ENCODE measurements around the gene GHRHR. TPM values are rescaled to one million over a fixed set of nuclear protein-coding genes. Genes with fewer than 3 reads are reported as not detected.

GHRHR gene
- total RNA-seq, 2 donors from 2014 or later = not detected

- intact Hi-C loops (cut with DNase I) = no loop called here
- no peak for ATAC-seq
- no peak for DNase-seq
Observed at GRCh38 chr7:30954914-30955313, 8.8 kb upstream of the GHRHR start.

DNA sequence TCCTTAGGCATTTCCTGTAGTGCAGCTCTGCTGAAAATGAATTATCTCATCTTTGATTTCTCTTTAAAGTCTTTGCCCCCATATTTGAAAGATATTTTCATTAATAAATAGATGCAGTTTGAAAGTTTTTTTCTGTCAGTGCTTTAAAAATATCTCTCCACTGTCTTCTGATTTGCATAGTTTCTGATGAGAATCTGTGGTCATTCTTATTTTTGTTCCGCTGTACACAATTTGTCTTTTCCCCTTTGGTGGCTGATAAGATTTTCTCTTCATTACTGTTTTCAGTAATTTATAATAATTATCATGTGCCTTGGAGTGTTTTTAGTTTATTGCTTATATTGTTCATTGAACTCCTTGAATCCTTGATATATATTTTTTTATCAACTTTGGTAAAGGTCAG lies 7.0 kb upstream of the GHRHR start:
- intact Hi-C loops (cut with DNase I) = no loop called here
- ATAC-seq (no peak), DNase-seq (no peak)

DNA sequence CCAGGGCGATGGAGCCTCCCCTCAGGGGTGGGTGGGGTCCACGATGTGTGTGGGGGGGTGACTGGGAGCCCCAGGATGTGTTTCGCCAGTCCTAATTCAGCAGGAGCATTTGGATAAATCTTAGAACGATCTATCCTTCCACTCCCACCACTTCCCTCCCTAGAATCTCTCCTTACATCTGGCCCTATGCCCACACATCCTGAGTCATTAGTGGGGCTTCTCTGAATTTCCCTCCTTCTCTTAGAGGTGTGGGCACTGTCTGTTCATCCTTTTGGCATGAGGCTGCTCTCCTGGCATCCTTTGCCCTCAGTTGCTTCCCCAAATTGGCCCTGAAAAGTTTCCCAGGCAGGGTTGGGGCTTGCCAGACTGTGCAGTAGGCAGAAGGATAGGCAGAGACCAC lies 1.6 kb downstream of the GHRHR start:
- ATAC-seq (peak in 1 of 2 donors; percentile 76), DNase-seq (no peak)
- intact Hi-C loops (cut with DNase I) = no loop called here

DNA sequence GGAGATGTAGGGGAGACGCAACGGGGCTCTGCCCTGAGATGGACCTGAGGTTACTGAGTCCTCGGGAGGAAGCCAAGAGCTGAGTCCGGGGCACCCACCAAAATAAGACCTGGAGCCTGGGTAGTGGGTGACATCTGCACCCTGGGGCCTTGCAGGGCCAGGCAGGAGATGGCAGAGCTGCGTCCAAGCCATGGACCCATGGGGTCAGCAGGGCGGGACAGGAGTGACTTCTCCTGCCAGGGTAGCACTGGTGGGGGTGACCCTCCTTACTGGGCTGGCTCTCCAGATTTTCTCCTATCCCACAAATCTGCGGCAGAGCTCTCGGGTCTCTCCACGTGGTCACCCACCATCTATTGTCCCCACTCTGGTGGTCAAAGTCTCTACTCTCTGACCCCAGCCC lies 2.1 kb downstream of the GHRHR start:
- intact Hi-C loops (cut with DNase I) = no loop called here
- ATAC-seq (no peak), DNase-seq (no peak)

DNA sequence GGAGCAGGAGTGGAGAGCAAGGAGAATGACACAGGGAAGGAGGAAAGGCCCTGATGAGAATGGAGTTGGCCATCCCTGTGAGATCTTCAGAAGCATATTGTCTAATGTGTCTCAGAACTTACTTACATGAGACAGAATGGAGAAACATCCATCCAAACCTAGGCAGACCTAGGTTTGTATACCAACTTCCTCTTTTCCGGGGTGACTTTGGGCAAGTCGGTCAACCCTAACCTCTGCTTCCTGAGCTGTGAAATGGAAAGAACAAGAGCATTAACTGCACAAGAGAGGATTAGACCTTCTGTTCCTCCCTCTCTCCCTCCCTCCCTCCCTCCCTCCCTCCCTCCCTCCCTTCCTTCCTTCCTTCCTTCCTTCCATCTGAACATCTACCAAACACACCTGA lies 4.5 kb downstream of the GHRHR start:
- ATAC-seq (no peak), DNase-seq (no peak)
- intact Hi-C loops (cut with DNase I) = no loop called here

- DNase-seq = no peak
- peak in 1 of 2 donors; percentile 50 for ATAC-seq
- intact Hi-C loops (cut with DNase I) = no loop called here
Observed at GRCh38 chr7:30968747-30969603, 5.2 kb downstream of the GHRHR start.

- DNase-seq (no peak), ATAC-seq (no peak)
Observed at GRCh38 chr7:30969604-30969970, 5.8 kb downstream of the GHRHR start.

GRCh38 chr7:30970074-30970473 lies 6.3 kb downstream of the GHRHR start:
- DNase-seq (no peak), ATAC-seq (no peak)
- intact Hi-C loops (cut with DNase I) = no loop called here

More at GRCh38 chr7:30969604-30969970, 5.8 kb downstream of the GHRHR start:
- intact Hi-C loops (cut with DNase I) = no loop called here

DNA sequence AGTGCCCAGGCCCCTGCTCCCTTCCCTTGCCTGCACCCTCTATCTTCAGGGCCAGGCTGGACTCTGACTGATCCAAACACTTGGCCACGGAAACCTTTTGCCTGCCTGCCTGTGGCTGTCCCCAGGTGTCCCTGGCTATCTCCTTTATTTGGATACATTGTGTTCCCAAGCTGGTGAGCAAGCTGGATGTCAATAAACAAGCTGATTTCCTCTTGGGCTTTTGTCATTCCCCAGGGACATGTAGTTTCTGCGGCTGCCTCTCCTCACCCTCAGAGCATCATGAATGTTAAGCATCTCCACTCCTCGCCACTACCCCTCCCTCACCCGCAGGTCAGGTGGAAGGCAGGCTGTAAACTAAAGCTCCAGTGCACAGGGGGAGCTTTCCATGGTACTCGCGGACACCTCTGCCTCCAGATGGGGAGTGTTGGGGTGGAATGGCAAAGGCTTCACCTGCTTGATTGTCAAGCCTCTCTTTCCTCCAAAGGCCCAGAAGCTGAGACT lies 6.9 kb downstream of the GHRHR start:
- DNase-seq (no peak), ATAC-seq (no peak)
- intact Hi-C loops (cut with DNase I) = no loop called here

GRCh38 chr7:30971440-30971839 lies 7.7 kb downstream of the GHRHR start:
- DNase-seq = no peak
- ATAC-seq = no peak
- intact Hi-C loops (cut with DNase I) = no loop called here

GRCh38 chr7:30971840-30972563 lies 8.2 kb downstream of the GHRHR start:
- no peak for ATAC-seq
- intact Hi-C loops (cut with DNase I) = no loop called here
- no peak for DNase-seq

DNA sequence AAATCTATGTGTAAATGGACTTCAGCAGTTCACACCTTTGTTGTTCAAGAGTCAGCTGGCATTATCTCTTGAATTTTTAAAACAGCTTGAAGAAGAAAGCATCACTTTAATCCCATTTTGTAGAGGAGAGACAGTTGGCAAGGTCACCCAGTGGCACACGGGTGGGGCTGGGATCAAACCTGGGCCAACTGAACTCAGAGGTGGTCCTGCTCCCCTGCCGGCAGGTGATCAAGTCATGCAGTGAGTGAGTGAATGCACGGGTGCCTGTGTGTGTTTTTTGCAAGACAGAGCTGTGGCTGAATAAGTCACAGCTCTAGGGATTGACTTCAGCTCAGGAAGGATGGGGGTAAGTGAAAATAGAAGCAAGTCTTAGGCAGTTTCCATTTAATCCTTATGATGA lies 9.5 kb downstream of the GHRHR start:
- no peak for ATAC-seq
- intact Hi-C loops (cut with DNase I) = no loop called here
- no peak for DNase-seq

DNA sequence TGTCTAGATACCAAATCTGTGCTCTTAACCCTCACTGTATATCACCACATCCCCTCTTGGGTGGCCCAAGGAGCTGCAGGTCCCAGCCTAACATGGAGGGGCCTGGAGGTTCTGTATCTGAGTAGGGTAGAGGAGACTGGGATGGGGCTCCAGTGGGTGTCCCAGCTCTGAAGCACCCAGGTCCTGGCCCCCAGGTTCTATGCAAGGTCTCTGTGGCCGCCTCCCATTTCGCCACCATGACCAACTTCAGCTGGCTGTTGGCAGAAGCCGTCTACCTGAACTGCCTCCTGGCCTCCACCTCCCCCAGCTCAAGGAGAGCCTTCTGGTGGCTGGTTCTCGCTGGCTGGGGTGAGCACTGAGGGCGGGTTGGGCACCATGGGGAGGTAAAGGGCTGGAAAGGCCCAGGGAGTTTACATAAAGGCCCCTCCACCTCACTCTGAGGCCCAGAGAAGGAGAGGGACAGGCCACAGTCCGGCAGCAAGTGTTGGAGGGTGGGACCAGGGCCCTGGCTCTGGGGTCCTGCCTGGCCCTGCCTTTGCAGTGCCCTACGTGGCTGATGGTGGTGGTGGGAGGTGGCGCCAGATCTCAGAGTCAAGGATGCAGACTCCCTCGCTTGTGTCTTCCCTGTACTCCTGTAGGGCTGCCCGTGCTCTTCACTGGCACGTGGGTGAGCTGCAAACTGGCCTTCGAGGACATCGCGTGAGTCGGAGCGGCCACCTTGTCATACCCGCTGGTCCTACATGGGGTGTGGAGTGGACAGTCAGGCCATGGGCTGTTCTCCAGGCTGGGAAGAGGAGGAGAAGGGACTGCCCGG lies 10.2 kb downstream of the GHRHR start:
- ATAC-seq (no peak), DNase-seq (no peak)
- intact Hi-C loops (cut with DNase I) = loop anchor here (2.0 kb wide), 1 partner anchor 173 kb away; no protein-coding TSS in a partner anchor

GRCh38 chr7:30974605-30975255 lies 11.0 kb downstream of the GHRHR start:
- intact Hi-C loops (cut with DNase I) = loop anchor here (2.0 to 5.0 kb wide), 2 partner anchors 138 to 174 kb away; no protein-coding TSS in a partner anchor
- ATAC-seq (peak; percentile 83), DNase-seq (peak; percentile 62)

GRCh38 chr7:30975256-30975899 lies 11.6 kb downstream of the GHRHR start:
- intact Hi-C loops (cut with DNase I) = loop anchor here (2.0 to 5.0 kb wide), 2 partner anchors 137 to 175 kb away; no protein-coding TSS in a partner anchor
- ATAC-seq (no peak), DNase-seq (no peak)

DNA sequence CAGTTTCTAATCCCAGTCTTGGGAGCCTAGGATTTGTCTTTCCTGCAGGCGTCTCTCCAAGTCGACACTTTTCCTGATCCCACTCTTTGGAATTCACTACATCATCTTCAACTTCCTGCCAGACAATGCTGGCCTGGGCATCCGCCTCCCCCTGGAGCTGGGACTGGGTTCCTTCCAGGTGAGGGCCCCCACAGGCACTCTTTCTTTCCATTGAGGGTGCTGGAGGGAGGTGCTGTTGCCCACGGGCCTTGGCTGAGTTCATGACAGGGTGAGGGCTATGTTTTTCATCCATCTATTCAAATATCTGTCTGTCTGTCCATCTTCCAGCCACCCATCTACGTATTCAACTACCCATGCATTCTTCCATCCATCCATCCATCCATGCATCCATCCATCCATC lies 12.6 kb downstream of the GHRHR start:
- ATAC-seq (no peak), DNase-seq (no peak)
- intact Hi-C loops (cut with DNase I) = loop anchor here in 1 of 2 donors (5.0 kb wide), 1 partner anchor 136 kb away; no protein-coding TSS in a partner anchor

- intact Hi-C loops (cut with DNase I) = loop anchor here in 1 of 2 donors (5.0 kb wide), 1 partner anchor 135 kb away; no protein-coding TSS in a partner anchor
- ATAC-seq = no peak
- no peak for DNase-seq
Observed at GRCh38 chr7:30977222-30977621, 13.5 kb downstream of the GHRHR start.

DNA sequence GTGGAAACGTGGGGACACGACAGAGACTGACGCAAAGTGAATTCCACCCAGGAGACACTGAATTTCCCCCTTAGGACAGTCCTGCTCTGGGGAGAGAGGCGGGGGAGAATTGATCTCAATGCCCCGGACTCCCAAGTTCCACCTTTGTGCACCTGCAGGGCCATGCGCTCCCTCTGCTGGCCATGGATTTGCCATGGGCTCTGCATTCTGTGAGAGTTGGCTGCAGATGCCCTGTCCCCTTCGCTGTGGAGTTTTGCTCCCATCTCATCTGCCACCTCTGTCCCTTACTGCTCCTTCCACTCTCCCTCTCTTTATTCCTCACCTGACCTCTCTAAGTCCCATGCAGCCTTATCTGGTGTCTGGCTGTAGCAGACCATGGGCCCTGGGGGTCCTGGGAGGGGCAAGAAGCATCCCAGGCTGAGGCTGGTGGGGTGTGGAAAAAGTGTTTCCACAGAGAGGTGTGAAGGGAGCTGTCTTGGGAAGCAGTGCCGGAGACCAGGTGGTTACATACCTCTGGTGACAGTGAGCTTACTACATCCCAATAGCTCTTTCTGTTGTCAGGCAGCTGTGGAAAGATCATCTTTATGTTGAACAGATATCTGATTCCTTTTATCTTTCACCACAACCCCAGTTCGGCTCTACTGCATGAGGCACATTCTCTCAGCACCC lies 14.3 kb downstream of the GHRHR start:
- peak; percentile 54 for DNase-seq
- intact Hi-C loops (cut with DNase I) = loop anchor here in 1 of 2 donors (5.0 kb wide), 1 partner anchor 134 kb away; no protein-coding TSS in a partner anchor
- ATAC-seq = peak in 1 of 2 donors; percentile 42
